AG09319 (cell line): ENCODE data around the gene EPS8L2.

ENCODE experiments used
- DNase-seq: peaks from one replicate; pipeline ENCODE4 v3.0.0-alpha.2; 2010; ENCODE audit warnings: low read depth; ENCODE audit errors: extremely low read depth
- CTCF ChIP-seq: IDR thresholded peaks from 2 replicates; pipeline ENCODE4 v1.5.1; 2011; ENCODE audit warnings: low read depth, mild to moderate bottlenecking, inconsistent platforms, low read length, moderate library complexity

Gene EPS8L2

GRCh38 chr11:776561-777287 lies 70.7 kb downstream of the EPS8L2 start:
- TF ChIP-seq CTCF, result no peak
- no peak for DNase-seq
